Liver (tissue), 9 donors: ENCODE measurements around the gene OPN5. TPM values are rescaled to one million over a fixed set of nuclear protein-coding genes. Genes with fewer than 3 reads are reported as not detected.

Experiments
- DNase-seq: peaks from one replicate; pipeline ENCODE4 v3.0.0-alpha.2; 2017; ENCODE audit warnings: low spot score
- H3K27ac ChIP-seq, 2 donors: one replicate each; pipeline ENCODE4 v1.7.0; 2013; ENCODE audit warnings: inconsistent platforms in 2 of 2, low read length in 2 of 2, control low read depth in 1 of 2, low read depth in 1 of 2, mild to moderate bottlenecking in 1 of 2
- H3K27me3 ChIP-seq, 4 donors: one replicate each; pipeline versions ENCODE4 v1.6.1 to v1.7.0; 2013; ENCODE audit warnings: low read length in 3 of 4, inconsistent platforms in 1 of 4, mild to moderate bottlenecking in 1 of 4, moderate library complexity in 1 of 4; ENCODE audit not compliant: control insufficient read depth in 4 of 4, insufficient read depth in 4 of 4
- H3K36me3 ChIP-seq, 4 donors: one replicate each; pipeline versions ENCODE4 v1.6.1 to v1.7.0; 2013; ENCODE audit warnings: low read length in 3 of 4, mild to moderate bottlenecking in 3 of 4, low read depth in 1 of 4, moderate library complexity in 1 of 4; ENCODE audit not compliant: control insufficient read depth in 4 of 4, insufficient read depth in 3 of 4
- H3K4me1 ChIP-seq, 4 donors: one replicate each; pipeline versions ENCODE4 v1.6.1 to v1.7.0; 2013; ENCODE audit warnings: low read length in 3 of 4, mild to moderate bottlenecking in 3 of 4, moderate library complexity in 1 of 4; ENCODE audit not compliant: control insufficient read depth in 4 of 4, insufficient read depth in 4 of 4
- H3K4me3 ChIP-seq, 3 donors: one replicate each; pipeline versions ENCODE4 v1.6.1 to v1.7.0; 2013; ENCODE audit warnings: low read length in 3 of 3, control low read depth in 1 of 3, low read depth in 1 of 3, mild to moderate bottlenecking in 1 of 3
- H3K9ac ChIP-seq, 2 donors: one replicate each; pipeline ENCODE4 v1.7.0; 2013; ENCODE audit warnings: low read length in 2 of 2, mild to moderate bottlenecking in 2 of 2, moderate library complexity in 2 of 2, control low read depth in 1 of 2, low read depth in 1 of 2
- H3K9me3 ChIP-seq, 4 donors: one replicate each; pipeline versions ENCODE4 v1.6.1 to v1.7.0; 2013; ENCODE audit warnings: low read length in 3 of 4; ENCODE audit not compliant: control insufficient read depth in 4 of 4
- EGR1 ChIP-seq, 2 donors: IDR thresholded peaks; 2 replicates each; pipeline ENCODE4 v1.6.1; 2016 to 2018; ENCODE audit warnings: antibody characterized with exemption in 2 of 2, low read depth in 2 of 2
- FOXA1 ChIP-seq: IDR thresholded peaks from 2 replicates; pipeline ENCODE4 v1.6.1; 2016; ENCODE audit warnings: antibody characterized with exemption
- FOXA2 ChIP-seq: IDR thresholded peaks from 2 replicates; pipeline ENCODE4 v1.6.1; 2016; ENCODE audit warnings: antibody characterized with exemption
- GABPA ChIP-seq, 2 donors: IDR thresholded peaks in 1 of 2; conservative IDR thresholded peaks in 1 of 2; 2 replicates each; pipeline ENCODE4 v1.6.1; 2016; ENCODE audit warnings: antibody characterized with exemption in 2 of 2, mild to moderate bottlenecking in 1 of 2, moderate library complexity in 1 of 2
- HNF4A ChIP-seq, 2 donors: conservative IDR thresholded peaks; 2 replicates each; pipeline ENCODE4 v1.6.1; 2016; ENCODE audit warnings: antibody characterized with exemption in 2 of 2, mild to moderate bottlenecking in 2 of 2
- HNF4G ChIP-seq: IDR thresholded peaks from 2 replicates; pipeline ENCODE4 v1.6.1; 2016; ENCODE audit warnings: antibody characterized with exemption
- JUND ChIP-seq, 2 donors: IDR thresholded peaks; 2 replicates each; pipeline ENCODE4 v1.6.1; 2016; ENCODE audit warnings: antibody characterized with exemption in 2 of 2
- NR2F2 ChIP-seq: IDR thresholded peaks from 2 replicates; pipeline ENCODE4 v1.6.1; 2016; ENCODE audit warnings: antibody characterized with exemption
- RAD21 ChIP-seq, 2 donors: IDR thresholded peaks; 2 replicates each; pipeline ENCODE4 v1.6.1; 2016; ENCODE audit warnings: antibody characterized with exemption in 2 of 2, mild to moderate bottlenecking in 2 of 2
- RXRA ChIP-seq, 2 donors: IDR thresholded peaks; 2 replicates each; pipeline ENCODE4 v1.6.1; 2017 to 2018; ENCODE audit warnings: antibody characterized with exemption in 2 of 2, mild to moderate bottlenecking in 1 of 2
- SP1 ChIP-seq: IDR thresholded peaks from 2 replicates; pipeline ENCODE4 v1.6.1; 2018; ENCODE audit warnings: antibody characterized with exemption, mild to moderate bottlenecking
- TAF1 ChIP-seq: conservative IDR thresholded peaks from 2 replicates; pipeline ENCODE4 v1.6.1; 2016; ENCODE audit warnings: antibody characterized with exemption, mild to moderate bottlenecking
- YY1 ChIP-seq: IDR thresholded peaks from 2 replicates; pipeline ENCODE4 v1.6.1; 2016; ENCODE audit warnings: antibody characterized with exemption, mild to moderate bottlenecking
- WGBS: extraction: QIAGEN DNeasy Blood & Tissue Kit; methylation state at CpG from one replicate; pipeline ENCODE4 v1.1.7; 2013; 5-methylcytosine and 5-hydroxymethylcytosine counted together
- polyA plus RNA-seq, 2 donors: library from polyadenylated mRNA; stranded (reverse) in 1 of 2; unstranded in 1 of 2; fragments of 200-250 nt in 1 of 2; fragments of >200 nt in 1 of 2; fragmentation: Nextera tagmentation in 1 of 2; extraction: Ambion mirVana in 1 of 2; gene quantifications; one replicate each; pipeline versions ENCODE4 v1.2.1 to v1.2.3, GENCODE V29; 2013 to 2015
- total RNA-seq, 2 donors: library from RNA; depleted of rRNA; stranded (reverse); fragments of >200 nt; gene quantifications; one replicate each; pipeline ENCODE4 v1.2.3, GENCODE V29; 2014
- TF ChIP-seq, protein P1 (sequence below): fragments of 150-350 bp; IDR thresholded peaks from 2 replicates; pipeline ENCODE4 v1.5.1; 2017; ENCODE audit warnings: improper control_type of control experiment, low read depth, low read length; ENCODE audit not compliant: missing input control
- TF ChIP-seq, protein P2 (sequence below): IDR thresholded peaks from 2 replicates; pipeline ENCODE4 v1.6.1; 2016; ENCODE audit warnings: antibody characterized with exemption
- TF ChIP-seq, protein P3 (sequence below): IDR thresholded peaks from 2 replicates; pipeline ENCODE4 v1.6.1; 2016; ENCODE audit warnings: antibody characterized with exemption, mild to moderate bottlenecking
- TF ChIP-seq, protein P4 (sequence below): IDR thresholded peaks from 2 replicates; pipeline ENCODE4 v1.6.1; 2016; ENCODE audit warnings: antibody characterized with exemption
- TF ChIP-seq, protein P5 (sequence below): IDR thresholded peaks from 2 replicates; pipeline ENCODE4 v1.6.1; 2016; ENCODE audit warnings: antibody characterized with exemption
- donor health status: healthy.
- donor health status: healthy.
- donor health status: healthy.
- donor health status: healthy.
- donor health status: healthy.

OPN5 gene
- total and polyA plus RNA-seq, 4 donors, result not detected

DNA sequence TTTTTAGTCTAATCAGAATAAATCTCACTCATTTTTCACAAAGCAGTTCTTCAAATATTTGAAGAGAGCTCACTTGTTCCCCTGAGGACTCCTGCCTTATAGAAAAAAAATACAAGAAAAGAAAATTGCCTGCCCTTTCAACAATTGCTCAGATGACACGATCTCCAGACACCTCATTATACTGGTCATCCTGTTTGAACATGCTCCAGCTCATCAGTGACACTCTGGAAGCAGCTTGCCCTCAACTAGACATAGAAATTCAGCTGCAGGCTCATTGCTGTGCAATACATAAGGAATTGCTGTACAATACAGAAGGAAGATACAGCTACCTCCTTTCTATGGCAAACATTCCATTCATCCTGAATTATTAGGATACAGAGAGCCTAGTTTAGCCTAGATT, 73.1 kb downstream of the OPN5 start:
- Histone ChIP-seq H3K36me3 (no peaks in the 10 kb centered on the region), H3K27ac (no peak overlapping the region), H3K4me1 (no peaks in the 10 kb centered on the region), H3K9me3 (no peaks in the 10 kb centered on the region), H3K4me3 (no peak overlapping the region), H3K27me3 (no peaks in the 10 kb centered on the region), H3K9ac (no peak overlapping the region)
- 46% methylated on average over 1 of the region's 1 CpG for WGBS
- TF ChIP-seq TAF1, result no peak
- TF ChIP-seq HNF4G, result no peak
- TF ChIP-seq, protein P1, sequence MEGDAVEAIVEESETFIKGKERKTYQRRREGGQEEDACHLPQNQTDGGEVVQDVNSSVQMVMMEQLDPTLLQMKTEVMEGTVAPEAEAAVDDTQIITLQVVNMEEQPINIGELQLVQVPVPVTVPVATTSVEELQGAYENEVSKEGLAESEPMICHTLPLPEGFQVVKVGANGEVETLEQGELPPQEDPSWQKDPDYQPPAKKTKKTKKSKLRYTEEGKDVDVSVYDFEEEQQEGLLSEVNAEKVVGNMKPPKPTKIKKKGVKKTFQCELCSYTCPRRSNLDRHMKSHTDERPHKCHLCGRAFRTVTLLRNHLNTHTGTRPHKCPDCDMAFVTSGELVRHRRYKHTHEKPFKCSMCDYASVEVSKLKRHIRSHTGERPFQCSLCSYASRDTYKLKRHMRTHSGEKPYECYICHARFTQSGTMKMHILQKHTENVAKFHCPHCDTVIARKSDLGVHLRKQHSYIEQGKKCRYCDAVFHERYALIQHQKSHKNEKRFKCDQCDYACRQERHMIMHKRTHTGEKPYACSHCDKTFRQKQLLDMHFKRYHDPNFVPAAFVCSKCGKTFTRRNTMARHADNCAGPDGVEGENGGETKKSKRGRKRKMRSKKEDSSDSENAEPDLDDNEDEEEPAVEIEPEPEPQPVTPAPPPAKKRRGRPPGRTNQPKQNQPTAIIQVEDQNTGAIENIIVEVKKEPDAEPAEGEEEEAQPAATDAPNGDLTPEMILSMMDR, result no peak
- no peak for TF ChIP-seq YY1
- TF ChIP-seq, protein P2, sequence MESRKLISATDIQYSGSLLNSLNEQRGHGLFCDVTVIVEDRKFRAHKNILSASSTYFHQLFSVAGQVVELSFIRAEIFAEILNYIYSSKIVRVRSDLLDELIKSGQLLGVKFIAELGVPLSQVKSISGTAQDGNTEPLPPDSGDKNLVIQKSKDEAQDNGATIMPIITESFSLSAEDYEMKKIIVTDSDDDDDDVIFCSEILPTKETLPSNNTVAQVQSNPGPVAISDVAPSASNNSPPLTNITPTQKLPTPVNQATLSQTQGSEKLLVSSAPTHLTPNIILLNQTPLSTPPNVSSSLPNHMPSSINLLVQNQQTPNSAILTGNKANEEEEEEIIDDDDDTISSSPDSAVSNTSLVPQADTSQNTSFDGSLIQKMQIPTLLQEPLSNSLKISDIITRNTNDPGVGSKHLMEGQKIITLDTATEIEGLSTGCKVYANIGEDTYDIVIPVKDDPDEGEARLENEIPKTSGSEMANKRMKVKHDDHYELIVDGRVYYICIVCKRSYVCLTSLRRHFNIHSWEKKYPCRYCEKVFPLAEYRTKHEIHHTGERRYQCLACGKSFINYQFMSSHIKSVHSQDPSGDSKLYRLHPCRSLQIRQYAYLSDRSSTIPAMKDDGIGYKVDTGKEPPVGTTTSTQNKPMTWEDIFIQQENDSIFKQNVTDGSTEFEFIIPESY, result no peak
- TF ChIP-seq JUND (IDR thresholded peaks at IDR 0.05), result no peak
- no peak for TF ChIP-seq GABPA (IDR thresholded peaks at IDR 0.05 in 1 of 2, conservative IDR thresholded peaks at IDR 0.05 in 1 of 2)
- no peak for TF ChIP-seq NR2F2
- TF ChIP-seq, protein P3, sequence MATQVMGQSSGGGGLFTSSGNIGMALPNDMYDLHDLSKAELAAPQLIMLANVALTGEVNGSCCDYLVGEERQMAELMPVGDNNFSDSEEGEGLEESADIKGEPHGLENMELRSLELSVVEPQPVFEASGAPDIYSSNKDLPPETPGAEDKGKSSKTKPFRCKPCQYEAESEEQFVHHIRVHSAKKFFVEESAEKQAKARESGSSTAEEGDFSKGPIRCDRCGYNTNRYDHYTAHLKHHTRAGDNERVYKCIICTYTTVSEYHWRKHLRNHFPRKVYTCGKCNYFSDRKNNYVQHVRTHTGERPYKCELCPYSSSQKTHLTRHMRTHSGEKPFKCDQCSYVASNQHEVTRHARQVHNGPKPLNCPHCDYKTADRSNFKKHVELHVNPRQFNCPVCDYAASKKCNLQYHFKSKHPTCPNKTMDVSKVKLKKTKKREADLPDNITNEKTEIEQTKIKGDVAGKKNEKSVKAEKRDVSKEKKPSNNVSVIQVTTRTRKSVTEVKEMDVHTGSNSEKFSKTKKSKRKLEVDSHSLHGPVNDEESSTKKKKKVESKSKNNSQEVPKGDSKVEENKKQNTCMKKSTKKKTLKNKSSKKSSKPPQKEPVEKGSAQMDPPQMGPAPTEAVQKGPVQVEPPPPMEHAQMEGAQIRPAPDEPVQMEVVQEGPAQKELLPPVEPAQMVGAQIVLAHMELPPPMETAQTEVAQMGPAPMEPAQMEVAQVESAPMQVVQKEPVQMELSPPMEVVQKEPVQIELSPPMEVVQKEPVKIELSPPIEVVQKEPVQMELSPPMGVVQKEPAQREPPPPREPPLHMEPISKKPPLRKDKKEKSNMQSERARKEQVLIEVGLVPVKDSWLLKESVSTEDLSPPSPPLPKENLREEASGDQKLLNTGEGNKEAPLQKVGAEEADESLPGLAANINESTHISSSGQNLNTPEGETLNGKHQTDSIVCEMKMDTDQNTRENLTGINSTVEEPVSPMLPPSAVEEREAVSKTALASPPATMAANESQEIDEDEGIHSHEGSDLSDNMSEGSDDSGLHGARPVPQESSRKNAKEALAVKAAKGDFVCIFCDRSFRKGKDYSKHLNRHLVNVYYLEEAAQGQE, result no peak
- no peak for TF ChIP-seq HNF4A (conservative IDR thresholded peaks at IDR 0.05)
- no peak for TF ChIP-seq FOXA1
- TF ChIP-seq RAD21 (IDR thresholded peaks at IDR 0.05), result no peak
- no peak for TF ChIP-seq EGR1 (IDR thresholded peaks at IDR 0.05; ENCODE audit: low read depth in 2 of 2)
- TF ChIP-seq FOXA2, result no peak
- TF ChIP-seq RXRA (IDR thresholded peaks at IDR 0.05), result no peak
- TF ChIP-seq, protein P4, sequence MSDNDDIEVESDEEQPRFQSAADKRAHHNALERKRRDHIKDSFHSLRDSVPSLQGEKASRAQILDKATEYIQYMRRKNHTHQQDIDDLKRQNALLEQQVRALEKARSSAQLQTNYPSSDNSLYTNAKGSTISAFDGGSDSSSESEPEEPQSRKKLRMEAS, result no peak
- TF ChIP-seq, protein P5, sequence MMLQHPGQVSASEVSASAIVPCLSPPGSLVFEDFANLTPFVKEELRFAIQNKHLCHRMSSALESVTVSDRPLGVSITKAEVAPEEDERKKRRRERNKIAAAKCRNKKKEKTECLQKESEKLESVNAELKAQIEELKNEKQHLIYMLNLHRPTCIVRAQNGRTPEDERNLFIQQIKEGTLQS, result no peak
- no peak for TF ChIP-seq SP1
- DNase-seq, result no peak
